GM19099 (cell line): Measurements from ENCODE around the gene CORO2A.

ENCODE experiments used
- POLR2A ChIP-seq: IDR thresholded peaks from 3 replicates; pipeline ENCODE4 v1.6.1; 2011; ENCODE audit warnings: low read depth; ENCODE audit not compliant: insufficient read length; ENCODE audit errors: extremely low read depth

CORO2A gene

DNA sequence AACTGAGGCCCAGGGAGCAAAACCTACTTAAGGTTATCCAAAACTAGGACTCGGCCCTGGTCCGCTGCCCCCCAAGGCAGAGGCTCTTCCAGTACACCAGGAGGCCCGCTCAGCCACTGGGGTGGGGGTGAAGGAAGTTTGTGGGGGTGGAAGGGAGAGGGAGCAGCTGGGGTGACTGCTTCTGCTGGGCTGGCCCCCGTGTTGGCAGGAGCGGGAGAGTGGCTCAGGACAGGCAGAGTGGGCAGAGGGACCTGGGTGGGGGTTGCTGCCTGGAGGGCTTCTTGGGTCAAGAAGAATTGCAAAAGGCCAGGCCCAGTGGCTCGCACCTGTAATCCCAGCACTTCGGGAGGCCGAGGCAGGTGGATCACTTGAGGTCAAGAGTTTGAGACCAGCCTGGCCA lies 65.2 kb downstream of the CORO2A start:
- TF ChIP-seq POLR2A: no peak

DNA sequence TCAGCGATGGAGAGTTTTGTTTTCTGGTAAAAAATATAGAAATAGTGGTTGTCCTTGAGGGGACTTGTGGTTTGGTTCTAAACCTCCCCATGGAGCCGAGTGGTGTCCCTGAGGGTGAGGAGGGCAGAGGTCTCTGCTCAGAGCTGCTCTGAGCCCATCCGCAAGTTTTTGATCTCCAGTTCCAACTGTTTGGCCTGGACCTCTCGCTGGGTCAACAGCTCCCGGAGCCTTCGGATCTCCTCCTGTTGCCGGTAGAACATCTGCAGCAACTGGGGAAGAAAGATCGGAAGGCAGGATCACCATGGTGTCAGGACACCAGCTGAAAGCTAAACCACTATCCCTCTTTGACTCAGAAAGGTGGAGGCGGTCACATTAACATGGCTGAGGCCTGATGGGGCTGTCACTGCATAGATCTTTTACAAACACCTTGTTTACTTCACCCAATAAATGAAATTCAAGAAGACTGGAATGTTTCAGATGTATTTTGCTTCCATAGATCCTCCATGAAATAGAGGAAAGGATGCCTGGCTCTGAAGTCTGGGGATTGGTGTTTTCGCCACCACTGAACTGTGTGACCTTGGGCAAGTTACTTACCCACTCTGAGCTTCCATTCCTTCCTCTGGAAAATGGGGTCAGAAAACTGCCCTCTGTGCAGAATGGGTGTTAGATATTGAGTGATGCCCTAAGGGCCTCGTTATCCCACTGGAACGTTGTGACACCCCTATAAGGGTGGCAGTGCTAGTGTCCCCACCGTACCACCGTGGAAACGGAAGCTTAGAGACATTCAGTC lies 67.6 kb downstream of the CORO2A start:
- TF ChIP-seq POLR2A: no peak

DNA sequence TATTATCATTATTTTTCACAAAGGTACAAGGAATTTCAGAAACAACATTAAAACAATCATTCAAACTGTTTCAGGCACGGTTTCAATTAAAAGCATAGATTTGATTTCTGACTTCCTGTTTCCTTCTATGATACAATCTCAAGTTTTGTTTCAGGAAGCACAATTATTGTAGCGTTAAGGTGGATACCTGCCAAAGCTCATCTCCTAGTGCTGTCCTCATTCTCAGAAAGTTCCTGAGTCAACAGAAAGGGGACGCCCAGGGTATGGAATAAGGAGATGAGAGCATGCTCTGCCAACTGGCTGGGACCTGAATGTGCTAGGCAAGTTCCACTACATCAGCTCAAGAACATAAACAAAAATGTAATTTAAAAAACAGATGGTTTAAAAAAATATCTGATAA lies 71.4 kb downstream of the CORO2A start:
- no peak for TF ChIP-seq POLR2A

DNA sequence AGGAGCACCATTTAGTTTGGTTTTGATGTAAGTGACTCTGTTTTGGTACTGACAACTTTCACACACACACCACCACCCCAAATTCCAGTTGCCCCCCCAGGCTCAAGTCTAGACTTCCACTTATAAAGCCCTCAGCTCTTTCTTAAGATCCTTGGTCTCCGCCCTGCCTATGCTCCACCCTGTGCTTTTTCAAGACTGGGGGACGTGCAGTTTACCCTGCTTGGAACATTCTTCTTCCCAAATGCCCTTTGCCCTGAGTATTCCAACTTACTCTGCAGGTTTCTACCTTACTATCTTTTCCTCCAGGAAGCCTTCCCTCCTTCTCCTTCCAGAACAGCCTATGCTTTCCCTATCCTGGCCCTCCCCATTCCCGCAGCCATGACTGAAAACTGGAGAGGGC lies 72.0 kb downstream of the CORO2A start:
- no peak for TF ChIP-seq POLR2A

DNA sequence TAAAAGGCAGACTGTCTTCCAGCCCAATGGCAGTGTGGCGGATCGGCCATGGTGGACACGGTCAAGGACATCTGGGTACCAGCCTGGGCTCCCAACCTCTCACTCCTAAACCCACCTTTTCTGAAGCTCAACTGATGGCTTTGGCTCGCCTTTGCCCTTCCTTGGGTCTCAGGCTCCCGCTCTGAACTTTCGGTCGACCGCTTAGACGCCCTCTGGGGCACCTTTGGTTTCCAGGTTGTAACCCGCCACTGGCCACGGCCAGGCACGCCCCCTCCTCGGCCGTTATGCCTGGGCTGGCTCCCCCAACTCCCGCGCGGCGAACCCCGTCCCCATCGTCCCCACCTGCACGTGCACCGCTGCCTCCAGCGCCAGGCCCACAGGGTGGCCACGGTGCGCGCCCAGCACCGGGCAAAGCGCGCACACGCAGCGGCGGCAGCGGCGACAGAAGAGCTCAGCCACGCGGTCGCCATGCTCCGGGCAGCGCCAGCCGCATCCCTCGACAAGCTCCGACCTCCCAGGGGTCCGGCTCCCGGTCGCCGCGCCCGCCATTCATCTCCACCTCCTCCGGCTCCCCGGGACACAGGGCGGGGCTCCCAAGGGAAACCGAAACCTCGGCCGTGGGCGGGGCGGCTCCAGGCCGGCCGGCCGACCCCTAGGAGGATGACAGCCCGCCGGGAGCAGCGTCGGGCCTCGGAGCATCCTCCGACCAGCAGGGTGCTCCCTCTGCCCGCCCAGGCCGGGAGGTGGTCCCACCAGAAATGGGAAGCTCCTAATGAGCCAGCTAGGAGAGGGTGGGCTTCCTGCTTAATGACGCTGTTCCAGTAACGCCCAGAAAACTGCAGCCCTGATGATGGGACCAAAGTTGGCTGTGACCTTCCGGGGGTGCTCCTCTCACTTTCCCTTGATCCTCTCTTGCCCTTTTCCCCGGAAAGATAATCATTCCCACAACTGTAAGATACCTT lies 73.5 kb downstream of the CORO2A start, which contains the start of gene TRIM14:
TRIM14 (minus strand) TSS at position 583 of the 962 bp plus-strand sequence; CDS start at position 549, 34 bp downstream.
- peak; percentile 64 for TF ChIP-seq POLR2A

DNA sequence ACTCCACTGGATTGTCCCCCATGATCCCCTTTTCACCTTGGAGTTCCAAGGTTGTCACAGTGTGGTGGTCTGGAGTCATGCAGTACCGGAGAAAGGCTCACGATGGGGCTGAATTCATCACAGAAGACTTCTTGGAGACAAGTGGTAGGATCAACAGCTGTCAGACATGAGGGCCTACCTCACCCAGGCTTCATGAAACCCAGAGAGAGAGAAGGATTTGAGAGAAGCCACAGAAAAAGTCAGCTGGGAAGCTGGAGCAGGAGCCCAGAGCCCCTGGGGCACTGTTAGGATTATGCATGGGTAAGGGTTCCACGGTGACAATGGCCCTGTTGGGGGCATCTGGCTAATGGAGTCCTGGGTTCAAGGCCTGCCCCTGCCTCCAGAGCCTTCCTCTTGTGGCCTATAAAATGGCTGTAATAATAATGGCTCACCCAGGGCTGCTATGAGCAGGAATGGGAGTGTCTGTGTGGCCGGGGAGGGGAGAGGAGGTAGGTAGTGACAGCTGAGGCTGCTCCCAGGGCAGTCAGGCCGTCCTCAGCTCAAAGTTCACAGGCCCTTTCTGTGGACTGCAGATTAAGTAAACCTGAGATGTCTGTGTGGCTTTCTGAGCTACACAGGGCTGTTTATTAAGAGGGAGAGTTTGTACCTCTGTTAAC lies 74.3 kb downstream of the CORO2A start:
- TF ChIP-seq POLR2A: no peak

DNA sequence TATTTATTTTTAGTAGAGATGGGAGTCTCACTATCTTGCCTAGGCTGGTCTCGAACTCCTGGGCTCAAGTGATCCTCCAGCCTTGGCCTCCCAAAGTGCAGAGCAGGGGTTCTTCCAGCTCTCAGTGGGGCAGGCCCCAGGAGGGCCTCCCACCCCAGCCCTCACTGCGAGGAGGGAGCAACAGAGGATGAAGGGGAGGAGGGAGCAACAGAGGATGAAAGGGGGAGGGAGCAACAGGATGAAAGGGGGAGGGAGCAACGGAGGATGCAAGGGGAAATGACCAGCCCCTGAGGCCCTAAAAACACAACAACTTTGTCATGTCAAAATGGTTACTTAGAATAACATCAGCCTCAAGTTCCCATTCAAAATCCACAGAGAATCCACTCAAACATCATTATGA lies 83.4 kb downstream of the CORO2A start:
- no peak for TF ChIP-seq POLR2A

DNA sequence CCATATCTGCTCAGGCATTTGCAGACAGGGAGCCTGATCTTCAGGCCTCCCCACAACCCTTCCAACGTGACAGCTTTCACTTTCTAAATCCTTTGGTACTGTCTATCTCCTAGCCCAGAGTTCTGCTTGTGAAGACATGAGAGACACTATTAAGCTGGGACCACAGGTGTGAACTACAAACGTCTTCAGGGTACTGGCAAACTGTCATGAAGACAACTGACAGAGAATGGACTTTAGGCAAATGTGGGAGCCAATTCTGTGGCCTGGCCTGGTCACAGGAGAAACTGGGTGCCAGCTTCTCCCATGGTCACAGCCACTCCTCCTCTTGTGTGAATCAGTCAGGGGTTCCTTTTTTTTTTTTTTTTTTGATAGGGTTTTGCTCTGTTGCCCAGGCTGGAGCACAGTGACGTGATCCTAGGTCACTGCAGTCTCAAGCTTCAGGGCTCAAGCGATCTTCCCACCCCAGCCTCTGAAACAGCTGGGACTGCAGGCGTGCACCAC lies 83.9 kb downstream of the CORO2A start:
- TF ChIP-seq POLR2A: no peak

DNA sequence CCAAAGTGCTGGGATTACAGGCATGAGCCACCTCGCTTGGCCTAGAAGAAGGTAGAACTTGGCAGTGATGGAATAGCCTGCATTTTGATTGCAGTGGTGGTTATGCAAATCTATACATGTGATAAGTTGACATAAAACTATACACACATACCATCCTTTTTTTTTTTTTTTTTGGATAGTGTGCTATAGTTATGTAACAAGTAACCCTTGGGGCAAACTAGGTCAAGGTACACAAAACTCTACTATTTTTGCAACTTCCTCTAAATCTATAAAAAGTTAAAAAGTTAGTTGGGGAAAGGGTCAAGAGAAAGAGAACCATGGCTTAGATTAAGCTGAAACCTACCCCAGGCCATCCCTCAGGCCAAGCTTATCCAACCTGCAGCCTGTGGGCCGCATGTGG lies 84.5 kb downstream of the CORO2A start:
- TF ChIP-seq POLR2A: no peak

DNA sequence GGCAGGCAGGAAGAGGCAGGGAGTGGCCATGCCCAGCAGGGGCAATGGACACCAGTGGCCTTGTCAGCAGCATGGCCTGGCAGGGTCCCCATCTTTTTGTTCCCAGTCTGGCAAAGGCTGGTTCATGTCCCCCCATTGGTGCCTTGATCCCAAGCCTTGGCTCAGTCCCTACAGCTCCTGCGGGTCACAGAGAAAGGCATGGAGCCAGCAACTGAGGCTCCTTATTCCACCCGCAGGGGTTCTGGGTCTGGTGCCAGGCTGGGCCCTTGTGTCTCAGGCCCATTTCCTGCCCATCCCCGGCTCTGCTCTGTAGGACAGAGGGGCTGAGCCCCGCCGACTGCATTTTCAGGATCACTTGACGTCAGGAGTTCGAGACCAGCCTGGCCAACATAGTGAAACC lies 87.4 kb downstream of the CORO2A start:
- TF ChIP-seq POLR2A: no peak

DNA sequence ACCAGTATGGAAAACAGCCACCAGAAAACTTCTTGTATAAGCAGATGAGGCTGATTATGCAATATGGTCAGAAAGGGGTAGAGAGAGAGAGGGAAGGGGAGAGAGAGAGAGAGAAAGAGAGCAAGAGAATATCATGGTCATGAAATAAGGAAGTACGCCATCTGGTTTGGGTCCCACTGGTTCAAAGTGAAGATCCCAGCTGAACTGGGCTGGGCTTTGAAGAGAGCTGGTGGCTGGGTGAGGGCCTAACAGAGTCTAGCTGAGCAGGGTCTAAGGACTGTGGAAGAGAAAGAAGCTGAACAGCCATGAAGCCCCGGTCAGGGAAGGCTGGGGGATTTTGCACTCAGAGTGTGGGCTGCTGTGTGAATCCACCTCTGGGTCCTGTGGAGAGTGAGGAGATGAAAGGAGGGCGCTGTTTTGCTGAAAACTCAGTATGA lies 88.0 kb downstream of the CORO2A start:
- no peak for TF ChIP-seq POLR2A

DNA sequence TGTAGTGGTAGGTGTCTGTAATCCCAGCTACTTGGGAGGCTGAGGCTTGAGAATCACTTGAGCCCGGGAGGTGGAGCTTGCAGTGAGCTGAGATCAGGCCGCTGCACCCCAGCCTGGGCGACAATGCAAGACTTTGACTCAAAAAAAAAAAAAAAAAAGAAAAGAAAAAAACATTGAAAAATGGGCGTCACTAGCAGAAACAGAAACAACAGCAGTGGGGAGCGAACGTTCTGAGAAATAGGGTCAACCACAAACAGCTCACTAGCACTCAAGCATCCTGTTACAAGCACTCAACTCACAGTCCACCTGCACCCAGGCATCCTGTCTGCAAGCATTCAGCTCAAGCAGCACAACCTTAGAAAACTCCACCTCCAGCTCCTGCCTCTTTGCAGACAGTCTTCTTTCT lies 90.6 kb downstream of the CORO2A start:
- peak; percentile 36 for TF ChIP-seq POLR2A

DNA sequence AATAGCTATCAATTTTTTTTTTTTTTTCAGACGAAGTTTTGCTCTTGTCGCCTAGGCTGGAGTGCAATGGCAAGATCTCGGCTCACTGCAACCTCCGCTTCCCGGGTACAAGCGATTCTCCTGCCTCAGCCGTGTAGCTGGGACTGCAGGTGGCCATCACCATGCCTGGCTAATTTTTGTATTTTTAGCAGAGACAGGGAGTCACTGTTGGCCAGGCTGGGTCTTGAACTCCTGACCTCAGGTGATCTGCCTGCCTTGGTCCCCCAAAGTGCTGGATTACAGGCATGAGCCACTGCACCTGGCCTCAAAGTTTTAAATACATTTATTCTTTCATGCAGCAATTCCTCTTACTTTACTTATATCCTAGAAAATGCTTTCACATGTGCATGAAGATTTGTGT lies 91.0 kb downstream of the CORO2A start:
- no peak for TF ChIP-seq POLR2A

DNA sequence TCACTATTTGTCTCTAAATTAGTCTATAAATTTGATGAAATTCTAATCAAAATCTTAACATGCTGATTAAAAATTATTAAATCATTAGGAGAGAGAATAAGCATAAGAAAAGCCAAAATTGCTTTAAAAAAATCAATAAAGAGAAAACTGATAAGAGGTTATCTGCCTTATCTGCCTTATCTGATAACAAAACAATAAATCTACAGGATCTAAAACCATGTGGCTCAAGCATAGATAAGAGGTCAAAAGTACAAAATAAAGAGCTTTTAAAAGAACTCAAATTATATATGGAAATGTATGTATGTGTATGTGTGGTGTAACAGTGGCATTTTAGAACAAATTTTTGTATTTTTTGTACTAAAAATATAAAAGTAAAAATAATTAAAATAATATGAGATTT lies 92.0 kb downstream of the CORO2A start:
- no peak for TF ChIP-seq POLR2A

DNA sequence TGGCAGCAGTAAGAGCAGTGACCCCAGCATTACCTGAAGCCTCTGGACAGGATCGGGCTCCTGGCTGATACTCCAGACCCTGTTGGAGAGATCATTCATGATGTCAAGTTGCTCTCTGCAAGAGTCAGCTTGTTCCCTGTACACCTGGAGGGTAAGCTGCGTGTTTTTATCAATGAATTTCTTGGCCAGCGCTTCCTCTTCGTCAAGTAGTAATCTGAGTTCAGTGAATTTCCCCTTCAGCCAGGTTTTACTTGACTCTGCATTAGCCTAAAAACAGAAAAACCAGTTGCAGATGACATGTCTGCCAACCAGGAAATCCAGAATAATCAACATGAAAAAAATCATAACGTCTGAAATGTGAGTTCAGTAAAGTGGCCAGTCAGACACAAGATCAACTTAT lies 92.5 kb downstream of the CORO2A start:
- TF ChIP-seq POLR2A: no peak
